ENCODE data around the gene TEAD1.

Gene TEAD1

GRCh38 chr11:12685229-12685628 is 11.0 kb downstream of the TEAD1 start:
- no peak for DNase-seq (ENCODE audit: low read depth in 2 of 2, low spot score in 1 of 2)

- no peak for DNase-seq (ENCODE audit: low read depth in 2 of 2, low spot score in 1 of 2)
Observed at GRCh38 chr11:12686246-12687060, 12.2 kb downstream of the TEAD1 start.

GRCh38 chr11:12687216-12687623 is 13.0 kb downstream of the TEAD1 start:
- DNase-seq (ENCODE audit: low read depth in 2 of 2, low spot score in 1 of 2), result no peak

- no peak for DNase-seq (ENCODE audit: low read depth in 2 of 2, low spot score in 1 of 2)
Observed at GRCh38 chr11:12687740-12688139, 13.5 kb downstream of the TEAD1 start.

- no peak for DNase-seq (ENCODE audit: low read depth in 2 of 2, low spot score in 1 of 2)
Observed at GRCh38 chr11:12689029-12689755, 15.0 kb downstream of the TEAD1 start.

DNA sequence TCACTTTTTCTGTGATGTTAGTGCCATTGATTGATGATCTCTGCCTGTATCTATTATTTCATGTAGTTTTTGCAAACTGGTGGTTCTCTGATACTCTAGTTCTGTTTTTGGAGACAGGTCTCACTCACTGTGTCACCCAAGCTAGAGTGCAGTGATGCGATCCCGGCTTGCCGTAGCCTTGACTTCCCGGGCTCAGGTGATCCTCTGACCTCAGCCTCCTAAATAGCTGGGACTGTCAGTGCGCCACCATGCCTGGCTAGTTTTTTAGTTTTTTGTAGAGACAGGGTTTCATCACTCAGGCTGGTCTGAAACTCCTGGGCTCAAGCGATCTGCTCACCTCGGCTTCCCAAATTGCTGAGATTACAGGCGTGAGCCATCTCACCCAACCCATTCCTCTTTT is 16.4 kb downstream of the TEAD1 start:
- DNase-seq (ENCODE audit: low read depth in 2 of 2, low spot score in 1 of 2), result no peak

GRCh38 chr11:12691473-12691872 is 17.3 kb downstream of the TEAD1 start:
- DNase-seq (ENCODE audit: low read depth in 2 of 2, low spot score in 1 of 2), result no peak

DNA sequence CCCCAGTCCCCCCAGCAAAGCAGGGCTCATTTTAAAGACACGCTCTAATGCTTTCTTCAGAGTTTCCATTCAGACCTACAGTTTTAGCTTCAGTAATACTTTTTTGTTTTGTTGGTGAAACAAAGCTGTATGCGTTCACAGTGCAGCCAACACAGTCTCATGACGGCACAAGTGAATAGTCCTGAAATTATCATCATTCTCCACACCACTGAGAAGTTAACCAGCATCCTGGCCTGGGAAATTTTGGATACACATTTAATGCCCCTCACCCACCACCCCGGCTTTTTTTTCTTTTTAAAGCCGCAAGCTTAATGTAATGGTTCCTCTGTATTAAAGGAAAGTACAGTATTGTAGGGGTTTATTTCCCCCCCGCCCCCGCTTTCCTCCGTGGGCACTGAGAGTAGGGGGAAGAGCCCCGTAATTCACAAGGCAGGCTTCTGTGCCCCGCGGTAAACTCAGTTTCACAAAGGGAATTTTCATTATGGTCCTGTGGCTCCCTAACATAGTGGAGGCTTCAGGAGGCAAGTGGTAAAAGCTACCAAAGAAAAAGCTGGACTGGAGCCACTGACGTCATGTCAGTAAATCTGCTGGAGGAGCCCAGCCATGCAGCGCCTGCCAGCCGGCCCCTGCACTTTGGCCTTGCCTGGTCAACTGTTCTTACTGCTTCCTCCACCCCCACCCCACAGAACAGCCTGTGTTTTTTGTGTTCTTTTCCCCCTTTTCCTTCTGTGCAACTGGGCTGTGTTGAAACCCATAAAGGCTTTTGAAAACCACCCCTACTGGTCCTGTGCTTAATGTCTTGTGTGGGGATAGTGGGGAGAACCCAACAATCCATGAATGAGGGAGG is 18.2 kb downstream of the TEAD1 start:
- DNase-seq (ENCODE audit: low read depth in 2 of 2, low spot score in 1 of 2), result no peak

- DNase-seq (ENCODE audit: low read depth in 2 of 2, low spot score in 1 of 2), result no peak
Observed at GRCh38 chr11:12693094-12693478, 18.9 kb downstream of the TEAD1 start.

- no peak for DNase-seq (ENCODE audit: low read depth in 2 of 2, low spot score in 1 of 2)
Observed at GRCh38 chr11:12693479-12694182, 19.4 kb downstream of the TEAD1 start.

DNA sequence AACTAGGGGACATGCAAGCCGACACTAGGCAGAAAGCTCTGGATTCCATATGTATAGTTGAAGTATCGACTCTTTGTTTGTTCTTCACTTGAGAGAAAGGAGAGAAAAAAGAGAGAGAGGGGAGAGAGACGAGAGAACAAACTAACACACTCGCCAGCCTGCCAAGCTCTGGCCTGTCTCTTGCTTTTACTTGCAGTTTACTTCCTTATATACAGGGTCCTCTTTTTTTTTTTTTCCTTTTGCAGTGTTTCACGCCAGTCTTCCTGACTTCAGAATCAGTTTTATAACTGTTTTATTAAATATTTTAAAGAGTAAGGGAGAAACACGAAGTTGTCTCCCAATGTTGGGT is 19.9 kb downstream of the TEAD1 start:
- no peak for DNase-seq (ENCODE audit: low read depth in 2 of 2, low spot score in 1 of 2)

GRCh38 chr11:12695221-12695794 is 21.1 kb downstream of the TEAD1 start:
- no peak for DNase-seq (ENCODE audit: low read depth in 2 of 2, low spot score in 1 of 2)

GRCh38 chr11:12695873-12696272 is 21.7 kb downstream of the TEAD1 start:
- DNase-seq (ENCODE audit: low read depth in 2 of 2, low spot score in 1 of 2), result no peak

GRCh38 chr11:12696911-12697581 is 22.8 kb downstream of the TEAD1 start:
- no peak for DNase-seq (ENCODE audit: low read depth in 2 of 2, low spot score in 1 of 2)

GRCh38 chr11:12698048-12698447 is 23.8 kb downstream of the TEAD1 start:
- DNase-seq (ENCODE audit: low read depth in 2 of 2, low spot score in 1 of 2), result no peak

- DNase-seq (ENCODE audit: low read depth in 2 of 2, low spot score in 1 of 2), result no peak
Observed at GRCh38 chr11:12701811-12702592, 27.8 kb downstream of the TEAD1 start.

- DNase-seq (ENCODE audit: low read depth in 2 of 2, low spot score in 1 of 2), result no peak
Observed at GRCh38 chr11:12702999-12703453, 28.8 kb downstream of the TEAD1 start.

DNA sequence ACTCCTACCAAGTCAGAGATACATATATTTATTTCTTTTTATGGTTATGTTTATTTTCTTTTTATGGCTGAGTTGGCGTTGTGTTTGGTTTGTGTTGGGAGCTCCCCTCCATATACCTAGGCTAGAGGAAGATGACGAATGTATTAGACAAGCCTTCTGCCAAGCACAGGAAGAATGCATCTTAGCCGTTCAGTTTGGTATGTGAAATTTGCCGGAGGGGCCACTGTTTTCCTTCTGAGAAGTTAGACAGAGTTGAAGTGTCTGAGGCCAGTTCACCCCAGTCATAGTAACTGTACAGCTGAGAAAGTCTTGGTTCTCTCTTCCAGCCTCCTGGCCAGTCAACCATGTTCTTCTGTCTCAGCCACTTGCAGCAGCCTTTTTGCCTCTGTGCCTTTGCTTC is 29.8 kb downstream of the TEAD1 start:
- no peak for DNase-seq (ENCODE audit: low read depth in 2 of 2, low spot score in 1 of 2)

DNA sequence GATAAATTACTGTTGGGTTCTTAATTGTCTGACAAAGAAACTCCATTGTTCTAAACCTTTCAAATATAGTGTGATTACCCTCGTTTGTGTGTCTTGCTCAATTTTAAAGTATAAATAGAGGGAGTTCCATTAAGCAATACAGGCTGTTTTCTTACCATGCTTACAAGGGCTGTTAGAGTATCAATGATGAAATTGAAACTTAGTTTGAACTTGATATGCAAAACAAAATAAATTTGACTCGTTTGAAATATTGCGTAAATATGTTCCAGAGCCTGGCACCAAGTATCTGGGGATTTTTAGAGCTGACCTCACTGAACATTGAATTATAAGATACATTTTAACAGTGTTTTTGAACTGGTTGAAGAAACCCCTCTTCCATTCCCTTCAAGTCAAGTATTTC is 31.7 kb downstream of the TEAD1 start:
- DNase-seq (ENCODE audit: low read depth in 2 of 2, low spot score in 1 of 2), result no peak
